ENCODE data around the gene PHETA1.
"Not testable (repeated sequence)": the region's sequence is repeated elsewhere in the genome, so short reads cannot be mapped to it uniquely, and the experiment has no call there.

Gene PHETA1

GRCh38 chr12:111349748-111350520, 19.0 kb downstream of the PHETA1 start:
- no peak for DNase-seq (ENCODE audit: low read depth)

GRCh38 chr12:111349101-111349747, 19.7 kb downstream of the PHETA1 start:
- no peak for DNase-seq (ENCODE audit: low read depth)

GRCh38 chr12:111347891-111348644, 20.8 kb downstream of the PHETA1 start:
- no peak for DNase-seq (ENCODE audit: low read depth)

GRCh38 chr12:111344254-111344875, 24.5 kb downstream of the PHETA1 start:
- no peak for DNase-seq (ENCODE audit: low read depth)

- no peak for DNase-seq (ENCODE audit: low read depth)
Observed at GRCh38 chr12:111343181-111343580, 25.7 kb downstream of the PHETA1 start.

- DNase-seq (ENCODE audit: low read depth) = no peak
Observed at GRCh38 chr12:111342376-111342775, 26.5 kb downstream of the PHETA1 start.

GRCh38 chr12:111341426-111342065, 27.3 kb downstream of the PHETA1 start:
- no peak for DNase-seq (ENCODE audit: low read depth)

GRCh38 chr12:111340680-111341079, 28.2 kb downstream of the PHETA1 start:
- DNase-seq (ENCODE audit: low read depth) = not testable (repeated sequence)

GRCh38 chr12:111340231-111340630, 28.7 kb downstream of the PHETA1 start:
- DNase-seq (ENCODE audit: low read depth) = no peak

- DNase-seq (ENCODE audit: low read depth) = no peak
Observed at GRCh38 chr12:111339321-111339938, 29.5 kb downstream of the PHETA1 start.

GRCh38 chr12:111338096-111338495, 30.8 kb downstream of the PHETA1 start:
- no peak for DNase-seq (ENCODE audit: low read depth)

- DNase-seq (ENCODE audit: low read depth) = no peak
Observed at GRCh38 chr12:111337371-111337770, 31.5 kb downstream of the PHETA1 start.

- DNase-seq (ENCODE audit: low read depth) = not testable (repeated sequence)
Observed at GRCh38 chr12:111336411-111336810, 32.5 kb downstream of the PHETA1 start.

GRCh38 chr12:111335811-111336210, 33.1 kb downstream of the PHETA1 start:
- no peak for DNase-seq (ENCODE audit: low read depth)

- not testable (repeated sequence) for DNase-seq (ENCODE audit: low read depth)
Observed at GRCh38 chr12:111335301-111335700, 33.6 kb downstream of the PHETA1 start.

GRCh38 chr12:111334393-111334915, 34.4 kb downstream of the PHETA1 start:
- no peak for DNase-seq (ENCODE audit: low read depth)

GRCh38 chr12:111330800-111331752, 37.8 kb downstream of the PHETA1 start:
- DNase-seq (ENCODE audit: low read depth) = no peak

GRCh38 chr12:111328138-111328537, 40.8 kb downstream of the PHETA1 start:
- DNase-seq (ENCODE audit: low read depth) = no peak

- no peak for DNase-seq (ENCODE audit: low read depth)
Observed at GRCh38 chr12:111327474-111327873, 41.4 kb downstream of the PHETA1 start.
